ENCODE results near the gene PTPN7. TPM values are rescaled to one million over a fixed set of nuclear protein-coding genes. Genes with fewer than 3 reads are reported as not detected.

The PTPN7 gene
- total RNA-seq, 1 donor from 2014 or later, result 0.75 TPM

- H3K27me3 ChIP-seq (ENCODE audit: insufficient read depth, low read length), result no peaks in the 10 kb centered on the region
- H3K9me3 Mint-ChIP-seq (ENCODE audit: unreplicated experiment), result no peaks in the 10 kb centered on the region
- H3K4me1 ChIP-seq (ENCODE audit: insufficient read depth, low read length), result peaks cover 3% of the 10 kb centered on the region
- no peaks in the 10 kb centered on the region for H3K36me3 ChIP-seq (ENCODE audit: insufficient read depth, low read length)
- H3K27ac Mint-ChIP-seq (ENCODE audit: unreplicated experiment), result no peak overlapping the region
- H3K4me3 Mint-ChIP-seq (ENCODE audit: unreplicated experiment), result no peak overlapping the region
- H3K4me2 ChIP-seq (ENCODE audit: low read length), result no peak overlapping the region
- H3K27ac ChIP-seq (ENCODE audit: low read depth, low read length), result no peak overlapping the region
- DNase-seq (ENCODE audit: low read depth) (no peak), FAIRE-seq (no peak)
- TF ChIP-seq EZH2 (IDR thresholded peaks at IDR 0.05; ENCODE audit: insufficient read depth, low read length), result no peak
- TF ChIP-seq CTCF (IDR thresholded peaks at IDR 0.05; ENCODE audit: insufficient read depth, low read depth, low read length), result no peak
- no peaks in the 10 kb centered on the region for H3K36me3 Mint-ChIP-seq (ENCODE audit: low read depth, unreplicated experiment)
- H3K79me2 ChIP-seq (ENCODE audit: insufficient read depth, low read length), result no peaks in the 10 kb centered on the region
- H4K20me1 ChIP-seq (ENCODE audit: insufficient read depth, low read length), result no peaks in the 10 kb centered on the region
- H2AFZ ChIP-seq (ENCODE audit: low read depth, low read length), result no peak overlapping the region
- no peak overlapping the region for H3K9ac ChIP-seq (ENCODE audit: low read length)
- H3K4me3 ChIP-seq (ENCODE audit: insufficient read depth, low read depth, low read length), result no peak overlapping the region
- peaks cover 15% of the 10 kb centered on the region for H3K27me3 Mint-ChIP-seq (ENCODE audit: low read depth, unreplicated experiment)
- no peaks in the 10 kb centered on the region for H3K9me3 ChIP-seq (ENCODE audit: insufficient read depth, low read depth, low read length)
- peaks cover 15% of the 10 kb centered on the region for H3K4me1 Mint-ChIP-seq (ENCODE audit: low read depth, unreplicated experiment)
These were observed 4.1 kb upstream of the PTPN7 start for GRCh38 chr1:202164271-202165037.

- Histone ChIP-seq H2AFZ (ENCODE audit: low read depth, low read length) (no peak overlapping the region), H4K20me1 (ENCODE audit: insufficient read depth, low read length) (no peaks in the 10 kb centered on the region), H3K4me1 (ENCODE audit: insufficient read depth, low read length) (peaks cover 3% of the 10 kb centered on the region), H3K4me3 (ENCODE audit: insufficient read depth, low read depth, low read length) (no peak overlapping the region), H3K4me2 (ENCODE audit: low read length) (no peak overlapping the region), H3K27ac (ENCODE audit: low read depth, low read length) (no peak overlapping the region), H3K36me3 (ENCODE audit: insufficient read depth, low read length) (no peaks in the 10 kb centered on the region), H3K9me3 (ENCODE audit: insufficient read depth, low read depth, low read length) (no peaks in the 10 kb centered on the region), H3K27me3 (ENCODE audit: insufficient read depth, low read length) (no peaks in the 10 kb centered on the region), H3K9ac (ENCODE audit: low read length) (no peak overlapping the region), H3K79me2 (ENCODE audit: insufficient read depth, low read length) (no peaks in the 10 kb centered on the region)
- no peak for FAIRE-seq
- H3K4me3 Mint-ChIP-seq (ENCODE audit: unreplicated experiment), result no peak overlapping the region
- no peak for DNase-seq (ENCODE audit: low read depth)
- H3K27ac Mint-ChIP-seq (ENCODE audit: unreplicated experiment), result no peak overlapping the region
- no peaks in the 10 kb centered on the region for H3K36me3 Mint-ChIP-seq (ENCODE audit: low read depth, unreplicated experiment)
- peaks cover 16% of the 10 kb centered on the region for H3K27me3 Mint-ChIP-seq (ENCODE audit: low read depth, unreplicated experiment)
- TF ChIP-seq CTCF (IDR thresholded peaks at IDR 0.05; ENCODE audit: insufficient read depth, low read depth, low read length), result no peak
- no peak for TF ChIP-seq EZH2 (IDR thresholded peaks at IDR 0.05; ENCODE audit: insufficient read depth, low read length)
- H3K9me3 Mint-ChIP-seq (ENCODE audit: unreplicated experiment), result no peaks in the 10 kb centered on the region
- peaks cover 17% of the 10 kb centered on the region for H3K4me1 Mint-ChIP-seq (ENCODE audit: low read depth, unreplicated experiment)
These were observed 3.2 kb upstream of the PTPN7 start for GRCh38 chr1:202163281-202164270.
